ENCODE measurements around the gene LRSAM1.

LRSAM1 gene

DNA sequence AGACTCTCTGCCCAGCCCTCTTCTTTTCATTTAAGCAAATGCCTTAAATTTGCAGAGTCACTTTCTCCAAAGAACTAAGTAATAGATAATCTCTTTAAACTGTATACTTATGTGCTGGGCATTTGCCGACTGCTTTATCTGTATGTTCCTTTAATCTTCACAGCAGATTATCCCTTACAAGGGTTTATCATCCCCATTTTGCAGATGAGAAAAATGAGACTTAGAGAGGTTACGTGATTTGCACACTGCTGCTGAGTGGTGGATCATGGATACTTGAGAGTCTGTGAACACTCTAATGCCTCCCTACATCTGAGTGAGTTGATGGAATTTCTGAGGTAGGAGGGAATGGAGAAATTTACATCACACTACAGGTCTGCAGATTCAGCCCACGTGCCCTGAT, 23.0 kb upstream of the LRSAM1 start:
- DNase-seq: no peak

DNA sequence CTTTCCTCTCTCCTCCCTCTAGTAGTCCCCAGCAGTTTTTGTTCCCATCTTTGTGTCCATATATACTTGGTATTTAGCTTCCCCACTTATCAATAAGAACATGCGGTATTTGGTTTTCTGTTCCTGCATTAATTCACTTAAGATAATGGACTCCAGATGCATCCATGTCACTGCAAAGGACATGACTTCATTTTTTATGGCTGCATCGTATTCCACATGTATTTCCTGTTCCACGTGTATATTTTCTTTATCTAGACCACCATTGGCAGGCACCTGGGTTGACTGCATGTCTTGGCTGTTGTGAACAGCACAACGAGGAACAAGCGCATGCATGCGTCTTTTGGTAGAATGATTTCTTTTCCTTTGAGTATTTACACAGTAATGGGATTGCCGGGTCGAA, 20.9 kb upstream of the LRSAM1 start:
- DNase-seq: no peak

DNA sequence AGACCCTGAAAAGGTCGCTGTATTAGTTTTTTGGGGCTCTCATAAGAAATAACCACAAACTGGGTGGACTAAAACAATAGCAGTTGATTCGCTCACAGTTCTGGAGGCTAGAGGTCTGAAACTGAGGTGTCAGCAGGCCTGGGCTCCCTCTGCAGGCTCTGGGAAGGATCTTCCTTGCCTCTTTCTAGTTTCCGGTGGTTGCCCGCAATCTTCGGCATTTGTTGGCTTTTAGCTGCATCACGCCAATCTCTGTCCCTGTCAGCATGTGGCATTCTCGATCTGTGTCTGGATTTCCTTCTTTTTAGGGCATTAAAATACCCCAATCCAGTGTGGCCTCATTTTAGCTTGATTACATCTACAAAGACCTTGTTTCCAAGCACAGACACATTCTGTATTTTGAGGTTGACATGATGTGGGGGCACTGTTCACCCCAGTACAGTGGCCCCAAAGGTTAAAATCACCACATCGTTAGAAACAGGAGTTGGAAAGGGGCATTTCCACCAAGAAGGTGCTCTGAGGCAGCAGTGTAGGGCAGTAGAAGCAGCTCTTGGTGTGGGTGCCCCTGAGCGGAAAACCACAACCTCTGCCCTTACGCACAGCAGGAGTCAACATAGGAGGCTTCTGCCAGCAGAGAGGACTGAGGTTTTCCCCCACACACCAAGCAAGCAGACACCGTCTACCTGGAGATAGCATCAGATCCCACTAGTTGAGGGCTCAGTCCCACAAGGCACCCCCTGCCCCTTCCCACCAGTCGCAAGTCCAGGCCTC, 13.6 kb upstream of the LRSAM1 start:
- DNase-seq: no peak

DNA sequence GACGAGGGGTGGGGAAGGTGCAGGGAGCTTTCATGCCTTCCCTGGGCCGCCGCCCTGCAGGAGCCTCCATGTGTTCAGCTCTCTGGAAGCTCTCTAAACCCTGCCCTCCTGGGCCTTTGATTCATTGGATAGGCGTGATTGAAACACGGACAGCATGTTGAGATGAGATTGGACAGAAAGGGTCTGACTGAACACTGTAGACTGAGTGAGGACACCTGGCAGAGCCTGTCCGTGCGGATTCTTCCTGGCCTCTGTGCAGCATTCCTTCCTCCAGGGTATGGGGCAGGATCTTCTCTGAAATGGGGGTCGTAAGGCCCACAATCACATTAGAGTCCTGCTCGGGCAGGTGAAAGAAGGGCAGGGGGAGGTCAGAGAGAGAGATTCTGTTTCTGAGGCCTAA, 12.9 kb upstream of the LRSAM1 start:
- DNase-seq: no peak

DNA sequence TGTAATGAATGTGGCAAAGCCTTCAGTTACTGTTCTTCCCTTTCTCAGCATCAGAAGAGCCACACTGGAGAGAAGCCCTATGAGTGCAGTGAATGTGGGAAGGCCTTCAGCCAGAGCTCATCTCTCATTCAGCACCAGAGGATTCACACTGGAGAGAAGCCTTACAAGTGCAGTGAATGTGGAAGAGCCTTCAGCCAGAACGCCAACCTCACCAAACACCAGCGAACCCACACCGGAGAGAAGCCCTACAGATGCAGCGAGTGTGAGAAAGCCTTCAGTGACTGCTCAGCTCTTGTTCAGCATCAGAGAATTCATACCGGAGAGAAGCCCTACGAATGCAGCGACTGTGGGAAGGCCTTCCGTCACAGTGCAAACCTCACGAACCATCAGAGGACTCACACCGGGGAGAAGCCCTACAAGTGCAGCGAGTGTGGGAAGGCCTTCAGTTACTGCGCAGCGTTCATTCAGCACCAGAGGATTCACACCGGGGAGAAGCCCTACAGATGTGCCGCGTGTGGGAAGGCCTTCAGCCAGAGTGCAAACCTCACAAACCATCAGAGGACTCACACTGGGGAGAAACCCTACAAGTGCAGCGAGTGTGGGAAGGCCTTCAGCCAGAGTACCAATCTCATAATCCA, 6.9 kb upstream of the LRSAM1 start:
- DNase-seq: no peak

DNA sequence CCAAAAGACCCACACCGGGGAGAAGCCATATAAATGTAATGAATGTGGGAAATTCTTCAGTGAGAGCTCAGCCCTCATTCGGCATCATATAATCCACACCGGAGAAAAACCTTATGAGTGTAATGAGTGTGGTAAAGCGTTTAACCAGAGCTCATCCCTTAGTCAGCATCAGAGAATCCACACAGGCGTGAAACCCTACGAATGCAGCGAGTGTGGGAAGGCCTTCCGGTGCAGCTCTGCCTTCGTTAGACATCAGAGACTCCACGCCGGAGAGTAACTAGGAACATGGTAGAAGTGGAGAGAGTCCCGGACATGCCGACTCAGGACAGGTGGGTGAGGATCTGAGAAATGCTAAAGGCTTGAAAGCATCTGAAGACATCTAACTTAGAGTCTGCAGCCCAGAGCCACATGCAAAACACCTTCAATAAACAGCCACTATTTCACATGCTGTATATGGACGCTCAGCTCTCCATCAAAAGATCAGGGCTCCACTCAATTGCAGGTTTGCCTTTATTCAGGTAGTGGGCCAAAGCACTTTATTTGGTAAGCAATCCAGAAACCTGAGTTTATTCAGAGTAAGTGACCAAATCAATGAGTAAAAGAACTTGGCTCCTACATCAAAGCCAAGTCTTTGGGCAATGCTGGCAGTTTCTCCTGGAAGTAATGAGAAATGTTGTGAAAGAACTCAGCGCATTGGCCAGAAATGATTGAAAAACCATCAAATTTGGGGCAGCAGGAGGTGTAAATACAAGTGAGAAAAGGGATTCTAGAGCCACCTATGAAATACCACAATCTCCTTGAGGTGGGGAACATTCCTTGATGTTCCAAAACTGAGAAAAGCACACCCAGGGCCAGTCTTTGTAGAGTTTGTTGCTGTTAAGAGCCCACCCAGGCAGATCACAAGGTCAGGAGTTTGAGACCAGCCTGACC, 6.1 kb upstream of the LRSAM1 start:
- no peak for DNase-seq

DNA sequence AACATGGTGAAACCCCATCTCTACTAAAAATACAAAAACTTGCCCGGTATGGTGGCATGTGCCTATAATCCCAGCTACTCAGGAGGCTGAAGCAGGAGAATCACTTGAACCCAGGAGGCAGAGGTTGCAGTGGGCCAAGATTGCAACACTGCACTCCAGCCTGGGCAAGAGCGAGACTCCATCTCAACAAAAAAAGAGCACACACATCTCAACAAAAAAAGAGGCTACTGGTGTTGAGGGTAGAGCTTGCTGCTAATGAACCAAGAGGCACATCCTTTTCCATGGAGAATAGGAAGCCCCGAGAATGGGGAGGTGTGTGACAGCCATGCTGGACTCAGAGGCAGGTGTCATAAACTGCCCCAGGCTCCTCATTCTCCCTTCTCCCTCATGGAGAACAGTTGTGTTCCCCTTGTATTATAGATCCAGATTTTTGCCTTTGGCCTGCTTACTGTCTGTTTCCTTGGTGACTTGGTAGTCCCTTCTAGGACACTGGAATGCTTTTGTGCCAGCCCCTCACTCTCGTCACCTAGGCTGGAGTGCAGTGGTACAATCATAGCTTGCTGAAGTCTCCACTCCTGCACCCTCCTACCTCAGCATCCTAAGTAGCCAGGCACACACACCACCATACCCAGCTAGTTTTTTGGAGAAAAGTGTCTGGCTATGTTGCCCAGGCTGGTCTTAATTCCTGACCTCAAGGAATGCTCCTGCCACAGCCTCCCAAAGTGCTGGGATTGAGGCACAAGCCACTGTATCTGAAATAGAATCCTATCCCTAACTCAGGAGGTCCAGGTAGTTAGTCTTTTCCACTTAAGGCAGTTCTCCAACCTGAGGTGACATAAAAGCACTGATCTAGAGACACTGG, 5.2 kb upstream of the LRSAM1 start:
- DNase-seq: peak; percentile 14

DNA sequence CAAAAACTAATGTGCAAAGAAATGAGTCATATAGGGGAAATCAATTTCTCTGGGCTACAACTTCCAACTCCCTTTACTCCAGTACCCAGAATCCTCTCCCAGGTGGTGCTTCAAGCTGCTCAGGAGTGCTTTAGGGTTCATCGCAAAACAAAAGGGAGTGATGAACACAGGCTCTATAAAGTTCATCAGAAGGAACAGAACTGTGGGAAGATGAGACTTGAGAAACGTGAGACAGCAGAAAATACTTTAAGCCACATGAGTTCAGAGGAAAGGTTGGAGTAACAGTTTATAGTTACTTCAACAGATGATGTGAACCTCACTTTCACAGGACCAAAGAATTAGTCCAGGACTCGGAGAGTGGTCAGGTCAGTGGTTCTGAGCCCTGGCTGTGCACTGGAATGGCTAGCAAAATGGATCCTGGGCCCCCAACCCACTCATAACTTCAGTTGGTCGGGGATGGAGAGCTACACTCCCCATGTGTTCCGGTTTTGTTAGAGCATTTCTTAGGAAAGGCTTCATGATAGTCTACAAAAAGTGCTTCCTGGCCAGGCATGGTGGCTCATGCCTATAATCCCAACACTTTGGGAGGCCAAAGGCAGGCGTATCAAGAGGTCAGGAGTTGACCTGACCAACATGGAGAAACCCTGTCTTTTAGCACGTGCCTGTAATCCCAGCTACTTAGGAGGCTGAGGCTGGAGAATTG, 4.4 kb upstream of the LRSAM1 start:
- DNase-seq: no peak

DNA sequence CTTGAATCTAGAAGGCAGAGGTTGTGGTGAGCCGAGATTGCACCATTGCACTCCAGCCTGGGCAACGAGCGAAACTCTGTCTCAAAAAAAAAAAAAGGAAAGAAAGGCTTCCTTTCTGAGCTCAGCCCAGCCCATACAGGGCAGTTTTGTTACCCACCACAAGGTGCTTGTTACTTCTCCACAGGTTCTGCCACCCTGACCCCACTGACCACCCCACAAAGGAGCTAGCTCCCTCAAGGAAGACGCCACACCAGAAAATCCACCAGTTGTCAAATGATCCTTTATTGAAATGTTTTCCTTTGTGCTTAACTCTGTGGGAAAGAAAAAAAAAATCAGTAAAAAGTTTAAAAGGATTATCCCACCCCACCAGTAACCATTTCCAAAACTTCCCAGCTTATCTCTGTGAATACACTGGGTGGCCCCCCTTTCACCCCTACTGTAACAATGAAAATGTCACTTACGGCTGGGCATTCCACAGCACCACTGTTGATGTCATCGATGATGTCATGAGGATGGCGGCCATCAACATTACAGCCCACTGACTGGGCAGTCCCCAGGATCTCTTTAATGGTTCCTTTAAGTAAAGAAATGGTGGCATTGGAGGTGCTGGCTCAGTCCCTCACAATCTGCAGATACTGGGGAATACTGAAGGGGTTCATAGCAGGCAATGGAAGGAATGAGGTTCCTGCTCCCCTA, 3.7 kb upstream of the LRSAM1 start:
- DNase-seq: no peak

DNA sequence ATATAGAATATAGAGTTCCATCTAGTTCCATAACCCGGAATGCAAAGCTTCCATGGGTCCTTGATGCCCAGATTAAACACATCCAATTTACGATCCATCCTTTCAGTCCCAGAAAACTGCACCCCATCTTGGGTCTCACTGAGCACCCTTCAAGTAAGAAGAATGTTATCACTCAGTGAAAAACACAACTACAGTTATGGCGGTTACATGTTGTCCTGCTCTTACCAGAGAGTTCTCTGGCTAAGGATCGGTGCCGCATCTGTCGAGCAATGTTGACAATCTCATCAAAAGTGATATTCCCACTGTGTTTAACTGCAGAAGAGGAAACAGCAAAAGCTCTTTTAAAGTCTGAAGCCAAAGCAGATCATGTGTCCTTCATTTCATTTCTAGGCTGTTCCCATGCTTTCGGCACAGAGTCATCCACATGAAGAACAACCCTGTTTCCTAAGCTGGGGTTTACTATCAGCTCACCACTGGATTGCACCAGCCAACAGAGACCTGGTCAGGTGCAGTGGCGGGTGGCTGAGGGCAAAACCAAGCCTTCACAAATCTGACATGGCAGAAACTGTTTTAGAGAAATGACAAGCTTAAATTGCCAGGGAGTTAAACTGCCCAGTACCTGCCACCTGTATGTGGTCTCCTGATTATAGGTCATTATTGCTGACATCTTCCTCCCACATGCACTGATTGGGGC, 3.1 kb upstream of the LRSAM1 start:
- DNase-seq: no peak

DNA sequence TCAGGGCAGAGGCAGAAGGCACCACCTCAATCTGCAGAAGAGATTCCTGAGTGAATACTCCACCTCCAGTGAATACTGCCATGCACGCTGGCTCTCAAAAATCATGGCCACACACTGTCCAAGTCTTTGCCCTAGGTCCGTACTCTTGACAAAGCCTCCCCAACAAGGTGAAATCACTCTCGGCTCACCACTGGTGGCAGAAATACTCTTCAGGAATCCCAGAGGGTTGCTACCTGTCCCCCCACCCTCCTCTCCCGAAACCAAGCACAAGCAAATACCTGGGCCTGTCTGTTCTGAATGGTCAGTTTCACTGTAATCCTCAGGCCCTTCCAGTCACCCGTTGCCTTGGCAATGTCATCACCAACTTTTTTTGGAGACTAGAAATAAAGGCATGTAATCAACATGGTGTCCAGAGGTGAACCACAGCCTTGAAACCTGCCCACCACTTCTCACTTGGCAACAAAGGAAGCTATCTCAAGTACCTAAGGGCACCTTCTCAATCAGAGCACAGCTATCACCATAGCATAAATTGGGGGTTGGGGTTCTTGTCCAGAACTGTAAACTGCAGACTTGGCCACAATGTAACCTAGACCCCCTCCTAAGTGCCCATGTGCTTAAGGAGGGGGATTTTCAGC, 1.9 kb upstream of the LRSAM1 start:
- DNase-seq: no peak

DNA sequence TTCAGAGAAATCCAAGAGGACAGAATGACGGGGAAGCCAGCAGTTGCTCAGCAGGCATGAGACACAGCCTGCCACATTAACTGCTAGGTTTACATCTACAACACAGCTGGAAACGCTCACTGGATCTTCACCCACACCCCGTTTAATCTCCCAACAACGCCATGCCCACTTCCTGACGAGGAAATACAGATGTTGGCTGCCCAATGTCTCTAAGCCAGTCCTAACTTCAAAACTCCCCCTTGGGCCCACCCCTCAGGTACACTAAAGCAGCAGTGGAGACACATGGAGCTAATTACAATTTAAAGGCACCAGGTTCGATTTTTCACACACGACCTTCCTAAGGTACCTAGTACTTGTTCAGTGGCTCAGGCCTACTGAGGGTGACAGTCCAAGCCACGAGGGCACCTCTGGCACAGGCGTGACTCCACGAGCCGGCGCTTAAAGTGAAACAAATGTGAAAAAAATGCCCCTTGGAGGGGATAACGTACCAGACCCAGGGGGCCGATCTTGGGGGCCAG, 1.0 kb upstream of the LRSAM1 start:
- DNase-seq: peak; percentile 42

DNA sequence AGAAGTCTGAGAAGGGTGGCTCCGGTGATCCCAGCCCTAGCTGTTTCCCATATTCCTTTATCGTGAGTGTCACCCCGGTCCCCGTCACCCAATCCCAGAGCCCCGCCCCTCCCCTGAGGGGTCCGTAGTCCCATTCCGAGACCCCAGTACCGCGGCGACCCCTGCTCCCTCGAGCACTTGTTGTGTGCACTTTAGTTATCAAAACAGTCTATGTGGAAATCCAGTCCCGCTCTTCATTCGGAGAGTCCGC, 223 bp downstream of the LRSAM1 start:
- no peak for DNase-seq

DNA sequence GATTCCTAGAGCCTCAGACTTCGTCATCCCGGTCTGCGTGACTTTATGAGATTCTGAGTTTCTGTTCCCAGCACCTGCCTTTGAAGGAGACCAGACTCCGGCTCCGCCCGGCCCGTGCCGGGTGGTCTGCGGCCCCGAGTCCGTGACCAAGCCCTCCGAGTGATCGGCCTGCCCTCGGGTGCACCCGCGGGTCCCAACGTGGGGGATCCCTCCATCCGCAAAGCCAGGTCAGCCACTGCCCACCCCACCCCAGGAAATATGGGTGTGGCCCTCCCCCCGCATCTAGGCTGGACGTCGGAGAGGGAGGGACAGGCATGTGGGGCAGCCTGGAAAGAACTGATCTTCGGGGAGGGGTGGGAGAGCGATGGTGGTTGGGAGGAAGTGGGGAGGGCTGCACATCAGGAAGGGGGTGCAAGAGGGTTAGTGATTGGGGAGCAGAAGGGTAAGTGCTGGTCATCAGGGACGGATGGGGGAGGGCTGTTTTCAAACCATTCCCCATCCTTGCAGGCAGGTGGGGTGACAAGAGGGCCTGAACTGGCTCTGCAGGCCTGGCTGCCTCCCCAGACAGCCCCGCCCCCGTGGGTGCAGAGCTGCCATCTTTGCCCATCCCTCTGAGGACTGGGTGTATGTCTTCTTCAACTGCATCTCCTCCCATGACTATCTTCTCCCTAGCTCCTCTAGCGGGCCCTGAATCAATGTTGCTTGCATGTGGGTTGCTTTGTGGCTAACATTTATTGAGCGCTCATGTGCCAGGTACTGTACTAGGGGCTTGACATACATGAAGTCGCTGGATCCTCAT, 747 bp downstream of the LRSAM1 start:
- peak; percentile 32 for DNase-seq

DNA sequence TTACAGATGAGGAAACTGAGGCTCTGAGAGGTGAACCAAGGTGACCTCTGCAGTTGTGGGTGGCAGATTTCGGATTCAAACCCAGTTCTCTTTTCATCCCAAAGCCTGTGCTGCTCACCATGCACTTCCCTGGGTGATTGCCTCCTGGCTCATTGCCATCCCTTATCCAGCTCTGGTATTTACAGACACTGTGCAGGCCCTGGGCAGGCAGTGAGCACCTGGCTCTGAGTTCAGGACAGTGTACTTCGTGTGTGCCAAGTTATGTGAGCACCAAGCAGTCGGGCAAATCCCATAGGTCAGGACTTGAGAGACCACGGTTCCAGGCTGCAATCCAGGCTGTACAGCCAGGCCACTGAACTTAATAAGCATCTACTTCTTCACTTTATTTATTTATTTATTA, 1.4 kb downstream of the LRSAM1 start:
- DNase-seq: no peak

DNA sequence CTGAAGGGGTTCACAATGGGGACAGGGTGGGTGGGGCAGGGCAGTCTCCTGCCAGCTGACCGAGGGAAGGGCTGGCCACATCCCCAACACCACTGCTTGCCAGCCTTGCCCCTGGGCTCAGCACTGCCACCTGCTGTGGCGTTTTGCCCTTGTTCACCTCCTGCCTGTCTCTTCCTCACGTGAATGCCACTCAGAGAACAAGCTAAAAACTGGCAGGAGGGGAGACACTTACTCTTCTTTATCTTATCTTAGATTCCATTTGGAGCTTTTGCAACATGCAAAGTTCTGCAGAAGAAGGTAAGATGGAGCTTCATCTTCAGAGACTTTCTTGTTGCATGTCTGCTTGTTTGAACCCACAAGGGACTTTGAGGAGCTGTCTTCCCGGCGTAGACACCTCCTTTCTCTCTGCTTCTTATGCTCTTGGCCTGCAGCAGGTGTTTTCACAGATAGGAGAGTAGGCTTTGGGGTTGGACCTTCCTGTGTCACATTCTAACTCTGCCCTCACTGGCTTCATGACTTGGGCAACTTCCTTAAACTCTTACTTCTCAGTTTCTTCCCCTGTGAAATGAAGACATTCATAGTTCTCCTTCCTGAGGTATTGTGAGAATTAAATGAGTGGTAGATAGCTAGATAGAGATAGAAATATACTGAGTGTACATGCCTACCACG, 4.1 kb downstream of the LRSAM1 start:
- no peak for DNase-seq

DNA sequence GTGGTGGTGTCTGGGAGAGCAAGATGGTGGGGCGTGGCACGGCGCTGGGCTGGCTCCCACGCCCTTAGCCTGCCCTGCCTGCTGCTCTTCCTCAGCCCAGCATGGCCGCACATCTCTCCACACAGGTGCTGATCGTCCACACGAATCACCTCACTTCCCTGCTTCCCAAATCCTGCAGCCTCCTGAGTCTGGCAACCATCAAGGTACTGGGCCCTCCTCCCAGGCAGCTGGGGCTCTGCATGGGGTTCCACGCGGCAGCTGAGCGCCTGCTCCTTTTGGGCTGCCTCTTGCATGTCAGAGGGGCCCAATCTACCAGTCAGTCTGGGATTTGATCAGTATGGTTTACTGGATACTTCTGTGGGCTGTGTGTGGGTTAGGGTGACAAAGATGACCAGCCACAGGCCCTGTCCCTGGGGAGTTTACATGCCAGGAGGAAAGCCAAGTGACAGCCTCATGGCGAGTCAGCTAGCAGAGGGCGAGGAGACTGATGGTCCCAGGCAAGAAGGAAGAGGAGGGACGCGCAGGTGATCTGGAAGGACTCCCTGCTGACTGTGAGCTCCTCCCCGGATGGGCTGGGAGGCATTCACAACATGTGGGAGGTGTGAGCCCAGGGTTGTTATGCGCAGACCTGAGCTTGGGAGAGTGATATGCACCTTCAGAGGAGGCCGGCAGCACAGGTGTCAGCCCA, 6.0 kb downstream of the LRSAM1 start:
- no peak for DNase-seq

DNA sequence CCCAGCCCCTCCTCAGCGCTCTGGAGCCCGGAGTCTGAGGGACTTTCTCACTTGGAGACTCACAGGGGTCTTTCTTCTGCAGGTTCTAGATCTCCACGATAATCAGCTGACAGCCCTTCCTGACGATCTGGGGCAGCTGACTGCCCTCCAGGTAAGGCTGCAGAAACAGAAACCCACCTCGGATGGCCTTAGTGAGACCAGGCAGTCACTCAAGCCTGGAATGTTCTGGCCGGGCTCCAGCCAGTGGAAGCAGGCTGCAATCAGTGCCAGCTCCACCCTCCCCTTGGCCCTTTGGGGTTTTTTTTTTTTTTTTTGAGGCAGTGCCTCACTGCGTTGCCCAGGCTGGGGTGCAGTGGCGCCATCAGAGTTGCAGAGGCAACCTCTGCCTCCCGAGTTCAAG, 7.6 kb downstream of the LRSAM1 start:
- no peak for DNase-seq
